WTC11 (cell line): ENCODE measurements around the gene AKAIN1. TPM values are rescaled to one million over a fixed set of nuclear protein-coding genes. Genes with fewer than 3 reads are reported as not detected.
A peak's percentile ranks its signal among the peaks of the same experiment; 100 is the strongest.

Experiments used
- ATF1 ChIP-seq: sonication (generic); formaldehyde crosslinking; IDR thresholded peaks from 2 replicates; pipeline ENCODE4 v1.8.1; 2023; ENCODE audit warnings: mild to moderate bottlenecking, moderate library complexity, missing genetic modification reagents
- CBFB ChIP-seq: sonication (generic); formaldehyde crosslinking; IDR thresholded peaks from 2 replicates; pipeline ENCODE4 v1.8.1; 2022; ENCODE audit warnings: mild to moderate bottlenecking, low read depth, missing genetic modification reagents
- CREB1 ChIP-seq: sonication (generic); formaldehyde crosslinking; IDR thresholded peaks from 2 replicates; pipeline ENCODE4 v1.8.0; 2023; ENCODE audit warnings: mild to moderate bottlenecking, missing genetic modification reagents
- E2F5 ChIP-seq: sonication (generic); formaldehyde crosslinking; IDR thresholded peaks from 2 replicates; pipeline ENCODE4 v1.8.1; 2022; ENCODE audit warnings: mild to moderate bottlenecking, moderate library complexity, missing genetic modification reagents
- ELF4 ChIP-seq: sonication (generic); formaldehyde crosslinking; IDR thresholded peaks from 2 replicates; pipeline ENCODE4 v1.8.1; 2022; ENCODE audit warnings: low read depth, mild to moderate bottlenecking, moderate library complexity, missing genetic modification reagents
- FOXK1 ChIP-seq: sonication (generic); formaldehyde crosslinking; IDR thresholded peaks from 2 replicates; pipeline ENCODE4 v1.8.0; 2022; ENCODE audit warnings: mild to moderate bottlenecking, moderate library complexity, missing genetic modification reagents
- JUN ChIP-seq: sonication (generic); formaldehyde crosslinking; IDR thresholded peaks from 2 replicates; pipeline ENCODE4 v1.8.0; 2023; ENCODE audit warnings: mild to moderate bottlenecking, missing genetic modification reagents
- MXD4 ChIP-seq: fragments of 250-450 bp; sonication (Bioruptor Pico); IDR thresholded peaks from 2 replicates; pipeline ENCODE4 v1.8.0; 2021; ENCODE audit warnings: mild to moderate bottlenecking, moderate library complexity, borderline replicate concordance
- MYBL2 ChIP-seq: sonication (generic); formaldehyde crosslinking; IDR thresholded peaks from 2 replicates; pipeline ENCODE4 v1.8.1; 2023; ENCODE audit warnings: mild to moderate bottlenecking, moderate library complexity, missing genetic modification reagents
- NR3C1 ChIP-seq: sonication (generic); formaldehyde crosslinking; conservative IDR thresholded peaks from 2 replicates; pipeline ENCODE4 v1.8.1; 2023; ENCODE audit warnings: low read depth, mild to moderate bottlenecking, missing genetic modification reagents
- SMAD3 ChIP-seq: sonication (generic); formaldehyde crosslinking; IDR thresholded peaks from 2 replicates; pipeline ENCODE4 v1.8.0; 2022; ENCODE audit warnings: missing genetic modification reagents, mild to moderate bottlenecking, borderline replicate concordance
- USF2 ChIP-seq: sonication (generic); formaldehyde crosslinking; IDR thresholded peaks from 2 replicates; pipeline ENCODE4 v1.8.1; 2023; ENCODE audit warnings: mild to moderate bottlenecking, missing genetic modification reagents, moderate library complexity
- ZNF281 ChIP-seq: sonication (generic); formaldehyde crosslinking; IDR thresholded peaks from 2 replicates; pipeline ENCODE4 v1.8.0; 2023; ENCODE audit warnings: mild to moderate bottlenecking, missing genetic modification reagents
- total RNA-seq: library from RNA; stranded (reverse); gene quantifications from 3 replicates; pipeline ENCODE4 v1.2.3, GENCODE V29; 2021
- TF ChIP-seq, protein P1 (sequence below): sonication (generic); formaldehyde crosslinking; conservative IDR thresholded peaks from 2 replicates; pipeline ENCODE4 v1.8.1; 2023; ENCODE audit warnings: mild to moderate bottlenecking, low read depth, missing genetic modification reagents, moderate library complexity
- TF ChIP-seq, protein P2 (sequence below): sonication (generic); formaldehyde crosslinking; IDR thresholded peaks from 2 replicates; pipeline ENCODE4 v1.8.1; 2022; ENCODE audit warnings: low read depth, mild to moderate bottlenecking, moderate library complexity, missing genetic modification reagents, borderline replicate concordance
- TF ChIP-seq, protein P3 (sequence below): fragments of 250-450 bp; sonication (Bioruptor Pico); IDR thresholded peaks from 2 replicates; pipeline ENCODE4 v1.8.0; 2021; ENCODE audit warnings: mild to moderate bottlenecking
- TF ChIP-seq, protein P4 (sequence below): sonication (generic); formaldehyde crosslinking; IDR thresholded peaks from 2 replicates; pipeline ENCODE4 v1.8.0; 2023; ENCODE audit warnings: missing genetic modification reagents
- TF ChIP-seq, protein P5 (sequence below): sonication (generic); formaldehyde crosslinking; IDR thresholded peaks from 2 replicates; pipeline ENCODE4 v1.8.1; 2023; ENCODE audit warnings: mild to moderate bottlenecking, moderate library complexity, missing genetic modification reagents
- TF ChIP-seq, protein P6 (sequence below): sonication (generic); formaldehyde crosslinking; IDR thresholded peaks from 2 replicates; pipeline ENCODE4 v1.8.0; 2022; ENCODE audit warnings: mild to moderate bottlenecking, missing genetic modification reagents
- TF ChIP-seq, protein P7 (sequence below): sonication (generic); formaldehyde crosslinking; IDR thresholded peaks from 2 replicates; pipeline ENCODE4 v1.8.1; 2023; ENCODE audit warnings: mild to moderate bottlenecking, missing genetic modification reagents
- TF ChIP-seq, protein P8 (sequence below): sonication (generic); formaldehyde crosslinking; IDR thresholded peaks from 2 replicates; pipeline ENCODE4 v1.8.0; 2022; ENCODE audit warnings: mild to moderate bottlenecking, missing genetic modification reagents

AKAIN1 gene
- total RNA-seq, 1 experiment from 2014 or later, result not detected

DNA sequence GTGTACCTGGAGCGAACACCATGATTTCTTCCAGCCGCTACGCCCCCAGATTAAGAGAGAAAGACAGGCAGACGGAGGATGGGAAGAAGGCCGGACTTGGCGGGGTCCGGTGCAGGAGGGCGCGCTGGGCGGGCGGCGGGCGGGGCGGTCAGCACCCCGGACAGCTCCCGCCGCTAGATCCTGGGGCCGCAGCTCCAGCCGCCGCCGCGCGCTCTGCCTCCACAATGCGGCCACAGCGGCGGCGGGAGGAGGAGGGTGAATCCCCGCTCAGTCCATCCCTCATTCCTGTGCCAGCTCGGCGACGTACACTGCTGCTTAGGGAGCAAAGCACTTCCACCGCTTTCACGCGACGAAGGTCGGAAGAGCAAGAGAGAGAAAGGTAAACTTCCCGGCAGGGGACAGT, at the start of gene AKAIN1 (continued):
- TF ChIP-seq, protein P1, sequence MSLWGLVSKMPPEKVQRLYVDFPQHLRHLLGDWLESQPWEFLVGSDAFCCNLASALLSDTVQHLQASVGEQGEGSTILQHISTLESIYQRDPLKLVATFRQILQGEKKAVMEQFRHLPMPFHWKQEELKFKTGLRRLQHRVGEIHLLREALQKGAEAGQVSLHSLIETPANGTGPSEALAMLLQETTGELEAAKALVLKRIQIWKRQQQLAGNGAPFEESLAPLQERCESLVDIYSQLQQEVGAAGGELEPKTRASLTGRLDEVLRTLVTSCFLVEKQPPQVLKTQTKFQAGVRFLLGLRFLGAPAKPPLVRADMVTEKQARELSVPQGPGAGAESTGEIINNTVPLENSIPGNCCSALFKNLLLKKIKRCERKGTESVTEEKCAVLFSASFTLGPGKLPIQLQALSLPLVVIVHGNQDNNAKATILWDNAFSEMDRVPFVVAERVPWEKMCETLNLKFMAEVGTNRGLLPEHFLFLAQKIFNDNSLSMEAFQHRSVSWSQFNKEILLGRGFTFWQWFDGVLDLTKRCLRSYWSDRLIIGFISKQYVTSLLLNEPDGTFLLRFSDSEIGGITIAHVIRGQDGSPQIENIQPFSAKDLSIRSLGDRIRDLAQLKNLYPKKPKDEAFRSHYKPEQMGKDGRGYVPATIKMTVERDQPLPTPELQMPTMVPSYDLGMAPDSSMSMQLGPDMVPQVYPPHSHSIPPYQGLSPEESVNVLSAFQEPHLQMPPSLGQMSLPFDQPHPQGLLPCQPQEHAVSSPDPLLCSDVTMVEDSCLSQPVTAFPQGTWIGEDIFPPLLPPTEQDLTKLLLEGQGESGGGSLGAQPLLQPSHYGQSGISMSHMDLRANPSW (CRISPR knock-in tag), result no peak
- TF ChIP-seq MYBL2 (CRISPR knock-in tag) (0 out of 2 replicates have a peak, but pooled peaks have one; percentile 40), JUN (CRISPR knock-in tag) (peak; percentile 93), ZNF281 (peak; percentile 67; the same call in 1 of the 2 replicates), ELF4 (CRISPR knock-in tag) (0 out of 2 replicates have a peak, but pooled peaks have one; percentile 66), NR3C1 (CRISPR knock-in tag) (peak; percentile 89; the same call in 1 of the 2 replicates), USF2 (CRISPR knock-in tag) (0 out of 2 replicates have a peak, but pooled peaks have one; percentile 21), CREB1 (CRISPR knock-in tag) (peak; percentile 71; the same call in 1 of the 2 replicates), MXD4 (CRISPR knock-in tag) (no peak), ATF1 (CRISPR knock-in tag) (0 out of 2 replicates have a peak, but pooled peaks have one; percentile 70), FOXK1 (peak; percentile 74), SMAD3 (CRISPR knock-in tag) (peak; percentile 33; the same call in 1 of the 2 replicates), E2F5 (peak; percentile 77), CBFB (peak; percentile 50; the same call in 1 of the 2 replicates)
- TF ChIP-seq, protein P2, sequence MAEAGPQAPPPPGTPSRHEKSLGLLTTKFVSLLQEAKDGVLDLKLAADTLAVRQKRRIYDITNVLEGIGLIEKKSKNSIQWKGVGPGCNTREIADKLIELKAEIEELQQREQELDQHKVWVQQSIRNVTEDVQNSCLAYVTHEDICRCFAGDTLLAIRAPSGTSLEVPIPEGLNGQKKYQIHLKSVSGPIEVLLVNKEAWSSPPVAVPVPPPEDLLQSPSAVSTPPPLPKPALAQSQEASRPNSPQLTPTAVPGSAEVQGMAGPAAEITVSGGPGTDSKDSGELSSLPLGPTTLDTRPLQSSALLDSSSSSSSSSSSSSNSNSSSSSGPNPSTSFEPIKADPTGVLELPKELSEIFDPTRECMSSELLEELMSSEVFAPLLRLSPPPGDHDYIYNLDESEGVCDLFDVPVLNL (CRISPR knock-in tag), result peak; percentile 62
- TF ChIP-seq, protein P3, sequence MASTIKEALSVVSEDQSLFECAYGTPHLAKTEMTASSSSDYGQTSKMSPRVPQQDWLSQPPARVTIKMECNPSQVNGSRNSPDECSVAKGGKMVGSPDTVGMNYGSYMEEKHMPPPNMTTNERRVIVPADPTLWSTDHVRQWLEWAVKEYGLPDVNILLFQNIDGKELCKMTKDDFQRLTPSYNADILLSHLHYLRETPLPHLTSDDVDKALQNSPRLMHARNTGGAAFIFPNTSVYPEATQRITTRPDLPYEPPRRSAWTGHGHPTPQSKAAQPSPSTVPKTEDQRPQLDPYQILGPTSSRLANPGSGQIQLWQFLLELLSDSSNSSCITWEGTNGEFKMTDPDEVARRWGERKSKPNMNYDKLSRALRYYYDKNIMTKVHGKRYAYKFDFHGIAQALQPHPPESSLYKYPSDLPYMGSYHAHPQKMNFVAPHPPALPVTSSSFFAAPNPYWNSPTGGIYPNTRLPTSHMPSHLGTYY (CRISPR knock-in tag), result no peak
- TF ChIP-seq, protein P4, sequence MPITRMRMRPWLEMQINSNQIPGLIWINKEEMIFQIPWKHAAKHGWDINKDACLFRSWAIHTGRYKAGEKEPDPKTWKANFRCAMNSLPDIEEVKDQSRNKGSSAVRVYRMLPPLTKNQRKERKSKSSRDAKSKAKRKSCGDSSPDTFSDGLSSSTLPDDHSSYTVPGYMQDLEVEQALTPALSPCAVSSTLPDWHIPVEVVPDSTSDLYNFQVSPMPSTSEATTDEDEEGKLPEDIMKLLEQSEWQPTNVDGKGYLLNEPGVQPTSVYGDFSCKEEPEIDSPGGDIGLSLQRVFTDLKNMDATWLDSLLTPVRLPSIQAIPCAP (CRISPR knock-in tag), result peak; percentile 75; the same call in 1 of the 2 replicates
- TF ChIP-seq, protein P5, sequence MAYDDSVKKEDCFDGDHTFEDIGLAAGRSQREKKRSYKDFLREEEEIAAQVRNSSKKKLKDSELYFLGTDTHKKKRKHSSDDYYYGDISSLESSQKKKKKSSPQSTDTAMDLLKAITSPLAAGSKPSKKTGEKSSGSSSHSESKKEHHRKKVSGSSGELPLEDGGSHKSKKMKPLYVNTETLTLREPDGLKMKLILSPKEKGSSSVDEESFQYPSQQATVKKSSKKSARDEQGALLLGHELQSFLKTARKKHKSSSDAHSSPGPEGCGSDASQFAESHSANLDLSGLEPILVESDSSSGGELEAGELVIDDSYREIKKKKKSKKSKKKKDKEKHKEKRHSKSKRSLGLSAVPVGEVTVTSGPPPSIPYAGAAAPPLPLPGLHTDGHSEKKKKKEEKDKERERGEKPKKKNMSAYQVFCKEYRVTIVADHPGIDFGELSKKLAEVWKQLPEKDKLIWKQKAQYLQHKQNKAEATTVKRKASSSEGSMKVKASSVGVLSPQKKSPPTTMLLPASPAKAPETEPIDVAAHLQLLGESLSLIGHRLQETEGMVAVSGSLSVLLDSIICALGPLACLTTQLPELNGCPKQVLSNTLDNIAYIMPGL (CRISPR knock-in tag), result peak; percentile 73; the same call in 1 of the 2 replicates
- TF ChIP-seq, protein P6, sequence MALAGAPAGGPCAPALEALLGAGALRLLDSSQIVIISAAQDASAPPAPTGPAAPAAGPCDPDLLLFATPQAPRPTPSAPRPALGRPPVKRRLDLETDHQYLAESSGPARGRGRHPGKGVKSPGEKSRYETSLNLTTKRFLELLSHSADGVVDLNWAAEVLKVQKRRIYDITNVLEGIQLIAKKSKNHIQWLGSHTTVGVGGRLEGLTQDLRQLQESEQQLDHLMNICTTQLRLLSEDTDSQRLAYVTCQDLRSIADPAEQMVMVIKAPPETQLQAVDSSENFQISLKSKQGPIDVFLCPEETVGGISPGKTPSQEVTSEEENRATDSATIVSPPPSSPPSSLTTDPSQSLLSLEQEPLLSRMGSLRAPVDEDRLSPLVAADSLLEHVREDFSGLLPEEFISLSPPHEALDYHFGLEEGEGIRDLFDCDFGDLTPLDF (CRISPR knock-in tag), result 0 out of 2 replicates have a peak, but pooled peaks have one; percentile 65
- TF ChIP-seq, protein P7, sequence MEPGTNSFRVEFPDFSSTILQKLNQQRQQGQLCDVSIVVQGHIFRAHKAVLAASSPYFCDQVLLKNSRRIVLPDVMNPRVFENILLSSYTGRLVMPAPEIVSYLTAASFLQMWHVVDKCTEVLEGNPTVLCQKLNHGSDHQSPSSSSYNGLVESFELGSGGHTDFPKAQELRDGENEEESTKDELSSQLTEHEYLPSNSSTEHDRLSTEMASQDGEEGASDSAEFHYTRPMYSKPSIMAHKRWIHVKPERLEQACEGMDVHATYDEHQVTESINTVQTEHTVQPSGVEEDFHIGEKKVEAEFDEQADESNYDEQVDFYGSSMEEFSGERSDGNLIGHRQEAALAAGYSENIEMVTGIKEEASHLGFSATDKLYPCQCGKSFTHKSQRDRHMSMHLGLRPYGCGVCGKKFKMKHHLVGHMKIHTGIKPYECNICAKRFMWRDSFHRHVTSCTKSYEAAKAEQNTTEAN (CRISPR knock-in tag), result peak; percentile 85
- TF ChIP-seq, protein P8, sequence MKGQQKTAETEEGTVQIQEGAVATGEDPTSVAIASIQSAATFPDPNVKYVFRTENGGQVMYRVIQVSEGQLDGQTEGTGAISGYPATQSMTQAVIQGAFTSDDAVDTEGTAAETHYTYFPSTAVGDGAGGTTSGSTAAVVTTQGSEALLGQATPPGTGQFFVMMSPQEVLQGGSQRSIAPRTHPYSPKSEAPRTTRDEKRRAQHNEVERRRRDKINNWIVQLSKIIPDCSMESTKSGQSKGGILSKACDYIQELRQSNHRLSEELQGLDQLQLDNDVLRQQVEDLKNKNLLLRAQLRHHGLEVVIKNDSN (CRISPR knock-in tag), result 0 out of 2 replicates have a peak, but pooled peaks have one; percentile 34
